ENCODE results near the gene PCYOX1L.
A peak's percentile ranks its signal among the peaks of the same experiment; 100 is the strongest.
"Not testable (repeated sequence)": the region's sequence is repeated elsewhere in the genome, so short reads cannot be mapped to it uniquely, and the experiment has no call there.

Gene PCYOX1L

GRCh38 chr5:149387081-149387631 is 29.3 kb downstream of the PCYOX1L start:
- peak; percentile 35 for DNase-seq (ENCODE audit: low spot score)

- DNase-seq (ENCODE audit: low spot score), result peak; percentile 35
These were observed 30.1 kb downstream of the PCYOX1L start for GRCh38 chr5:149387982-149388381.

DNA sequence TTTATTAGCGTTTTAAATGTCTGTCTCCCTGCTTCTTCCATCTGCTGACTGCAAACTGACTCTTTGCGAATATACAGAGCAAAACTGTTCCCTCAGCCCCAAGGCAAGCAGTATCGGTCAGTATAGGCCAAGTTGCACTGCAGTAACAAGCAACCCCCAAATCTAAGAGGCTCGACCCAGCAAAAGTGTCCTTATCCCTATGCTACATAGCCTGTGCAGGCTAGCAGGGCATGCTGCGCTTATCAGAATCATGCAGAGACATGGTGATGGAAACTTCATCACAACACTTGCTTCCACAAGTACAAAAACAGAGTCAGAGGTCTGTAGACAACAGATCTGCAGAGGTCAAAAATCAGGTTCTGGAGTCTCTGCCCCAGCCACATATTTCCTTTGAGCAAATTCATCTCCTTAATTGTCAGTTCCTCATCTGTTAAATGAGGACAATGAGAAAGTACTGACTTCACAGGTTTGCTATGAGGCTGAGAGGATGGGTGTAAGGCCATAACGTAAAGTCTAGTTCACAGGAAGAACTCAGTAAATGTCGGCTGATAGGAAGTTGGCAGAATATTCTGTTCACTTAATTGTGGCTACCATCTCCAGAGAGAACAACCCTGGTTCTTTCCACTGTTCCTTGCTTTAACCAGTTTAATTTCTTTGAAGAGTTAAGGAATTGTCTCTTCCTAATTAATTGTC is 30.8 kb downstream of the PCYOX1L start:
- DNase-seq (ENCODE audit: low spot score), result no peak

- peak; percentile 36 for DNase-seq (ENCODE audit: low spot score)
These were observed 32.0 kb downstream of the PCYOX1L start for GRCh38 chr5:149389552-149390495.

DNA sequence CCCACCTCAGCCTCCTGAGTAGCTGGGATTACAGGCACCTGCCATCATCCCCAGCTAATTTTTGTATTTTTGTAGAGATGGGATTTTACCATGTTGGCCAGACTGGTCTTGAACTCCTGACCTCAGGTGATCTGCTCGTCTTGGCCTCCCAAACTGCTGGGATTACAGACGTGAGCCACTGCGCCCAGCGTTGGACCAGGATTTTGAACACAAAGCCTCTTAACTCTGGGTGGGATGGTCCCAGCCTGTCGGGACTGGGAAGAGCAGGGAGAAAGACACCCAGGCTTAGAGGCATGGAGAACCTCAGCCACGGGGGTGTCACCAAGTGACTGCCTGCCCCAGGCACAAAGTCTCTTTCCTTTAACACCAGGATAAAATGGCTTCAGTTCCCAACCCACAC is 33.2 kb downstream of the PCYOX1L start:
- not testable (repeated sequence) for DNase-seq (ENCODE audit: low spot score)

GRCh38 chr5:149391524-149391923 is 33.7 kb downstream of the PCYOX1L start:
- DNase-seq (ENCODE audit: low spot score), result no peak

DNA sequence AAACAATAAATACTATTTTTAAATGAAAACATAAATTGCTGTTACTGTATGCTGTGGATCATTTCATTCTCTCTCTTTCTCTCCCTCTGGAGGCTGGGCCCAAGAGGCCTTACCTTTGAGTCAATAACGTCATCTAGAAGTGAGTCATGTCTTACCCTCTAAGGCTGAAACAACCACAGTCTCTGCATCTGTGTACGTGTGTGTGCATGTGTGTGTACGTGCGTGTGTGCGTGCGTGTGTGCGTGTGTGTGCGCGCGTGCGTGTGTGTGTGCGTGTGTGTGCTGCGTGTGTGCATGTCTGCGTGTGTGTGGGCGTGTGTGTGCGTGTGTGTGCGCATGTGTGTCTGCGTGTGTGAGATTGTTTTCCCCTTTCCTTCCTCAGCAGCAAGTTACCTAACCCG is 34.9 kb downstream of the PCYOX1L start:
- no peak for DNase-seq (ENCODE audit: low spot score)

DNA sequence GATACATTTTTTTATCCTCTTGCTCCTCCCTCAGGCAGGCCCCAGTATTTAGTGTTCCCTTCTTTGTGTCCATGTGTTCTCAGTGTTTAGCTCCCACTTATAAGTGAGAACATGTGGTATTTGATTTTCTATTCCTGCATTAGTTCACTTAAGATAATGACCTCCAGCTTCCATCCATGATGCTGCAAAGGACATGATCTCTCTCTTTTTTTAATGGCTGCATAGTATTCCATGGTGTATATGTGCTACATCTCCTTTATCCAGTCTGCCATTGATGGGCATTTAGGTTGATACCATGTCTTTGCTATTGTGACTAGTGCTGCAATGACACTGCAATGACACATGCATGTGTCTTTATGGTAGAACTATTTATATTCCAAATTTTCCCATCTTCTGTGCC is 37.1 kb downstream of the PCYOX1L start:
- DNase-seq (ENCODE audit: low spot score), result not testable (repeated sequence)

GRCh38 chr5:149397530-149397929 is 39.7 kb downstream of the PCYOX1L start:
- no peak for DNase-seq (ENCODE audit: low spot score)

DNA sequence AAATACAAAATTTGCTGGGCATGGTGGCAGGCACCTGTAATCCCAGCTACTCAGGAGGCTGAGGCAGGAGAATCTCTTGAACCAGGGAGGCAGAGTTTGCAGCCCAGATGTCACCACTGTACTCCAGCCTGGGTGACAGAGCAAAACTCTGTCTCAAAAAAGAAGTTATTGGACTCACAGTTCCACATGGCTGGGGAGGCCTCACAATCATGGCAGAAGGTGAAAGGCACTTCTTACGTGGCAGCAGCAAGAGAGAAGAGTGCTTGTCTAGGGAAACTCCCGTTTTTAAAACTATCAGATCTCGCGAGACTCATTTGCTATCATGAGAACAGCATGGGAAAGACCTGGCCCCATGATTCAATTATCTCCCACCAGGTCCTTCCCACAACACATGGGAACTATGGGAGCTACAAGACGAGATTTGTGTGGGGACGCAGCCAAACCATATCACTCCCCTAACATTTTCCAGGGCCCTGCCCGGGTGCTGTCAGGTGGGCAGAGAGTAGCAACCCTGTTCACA is 41.0 kb downstream of the PCYOX1L start:
- DNase-seq (ENCODE audit: low spot score), result not testable (repeated sequence)

- DNase-seq (ENCODE audit: low spot score), result no peak
These were observed 41.9 kb downstream of the PCYOX1L start for GRCh38 chr5:149399775-149400174.

DNA sequence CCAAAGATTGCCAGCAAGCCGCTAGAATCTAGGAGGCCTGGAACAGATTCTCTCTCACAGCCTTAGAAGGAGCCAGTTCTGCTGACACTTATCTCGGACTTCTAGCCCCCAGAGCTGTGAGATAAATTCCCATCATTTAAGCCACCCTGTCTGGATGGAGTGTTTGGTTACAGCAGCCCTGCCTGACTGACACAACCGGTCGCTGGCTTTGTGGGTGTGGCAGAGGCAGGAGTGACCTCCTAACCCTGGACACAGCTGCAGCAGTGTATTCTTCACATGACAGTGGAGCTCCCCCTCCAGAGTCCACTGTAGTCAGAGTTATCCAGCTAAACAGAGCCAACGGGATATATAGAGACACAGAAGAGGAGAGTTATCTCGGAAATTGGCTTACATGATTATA is 42.5 kb downstream of the PCYOX1L start:
- DNase-seq (ENCODE audit: low spot score), result no peak

DNA sequence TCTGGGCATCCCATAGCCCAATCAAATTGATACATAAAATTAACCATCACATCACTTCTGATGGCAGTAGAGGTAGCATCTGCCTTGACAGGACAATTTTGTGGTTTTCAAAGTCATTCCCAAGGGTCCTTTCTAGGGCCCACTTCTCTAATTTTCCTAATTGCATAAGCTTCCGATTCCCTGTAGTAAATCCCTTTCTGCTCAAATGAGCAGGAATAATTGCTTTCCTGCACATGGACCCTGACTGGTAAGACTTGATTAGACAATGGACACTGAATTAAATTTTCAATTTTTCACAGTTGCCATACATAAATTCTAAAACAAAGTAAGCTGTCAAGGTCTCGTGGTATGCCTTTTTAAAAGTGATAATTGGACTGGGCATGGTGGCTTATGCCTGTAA is 43.2 kb downstream of the PCYOX1L start:
- no peak for DNase-seq (ENCODE audit: low spot score)

DNA sequence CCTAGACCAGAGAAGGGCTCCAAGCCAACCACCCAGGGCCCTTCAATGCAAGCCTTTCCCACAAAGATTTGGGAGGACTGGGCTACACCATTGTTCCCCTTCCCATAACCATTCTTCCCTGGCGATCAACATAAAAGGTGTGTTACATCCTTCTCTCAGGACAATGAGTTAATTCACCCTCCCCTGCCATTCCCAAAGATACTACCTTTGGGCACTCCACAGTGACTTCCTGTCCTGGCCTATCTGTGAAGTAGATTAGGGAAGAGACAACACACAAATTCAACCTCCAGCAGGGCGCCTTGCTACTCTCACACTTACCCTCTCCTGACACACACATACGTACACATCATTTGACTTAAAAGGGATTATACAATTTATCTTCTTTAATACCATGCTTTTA is 44.4 kb downstream of the PCYOX1L start:
- DNase-seq (ENCODE audit: low spot score), result no peak

DNA sequence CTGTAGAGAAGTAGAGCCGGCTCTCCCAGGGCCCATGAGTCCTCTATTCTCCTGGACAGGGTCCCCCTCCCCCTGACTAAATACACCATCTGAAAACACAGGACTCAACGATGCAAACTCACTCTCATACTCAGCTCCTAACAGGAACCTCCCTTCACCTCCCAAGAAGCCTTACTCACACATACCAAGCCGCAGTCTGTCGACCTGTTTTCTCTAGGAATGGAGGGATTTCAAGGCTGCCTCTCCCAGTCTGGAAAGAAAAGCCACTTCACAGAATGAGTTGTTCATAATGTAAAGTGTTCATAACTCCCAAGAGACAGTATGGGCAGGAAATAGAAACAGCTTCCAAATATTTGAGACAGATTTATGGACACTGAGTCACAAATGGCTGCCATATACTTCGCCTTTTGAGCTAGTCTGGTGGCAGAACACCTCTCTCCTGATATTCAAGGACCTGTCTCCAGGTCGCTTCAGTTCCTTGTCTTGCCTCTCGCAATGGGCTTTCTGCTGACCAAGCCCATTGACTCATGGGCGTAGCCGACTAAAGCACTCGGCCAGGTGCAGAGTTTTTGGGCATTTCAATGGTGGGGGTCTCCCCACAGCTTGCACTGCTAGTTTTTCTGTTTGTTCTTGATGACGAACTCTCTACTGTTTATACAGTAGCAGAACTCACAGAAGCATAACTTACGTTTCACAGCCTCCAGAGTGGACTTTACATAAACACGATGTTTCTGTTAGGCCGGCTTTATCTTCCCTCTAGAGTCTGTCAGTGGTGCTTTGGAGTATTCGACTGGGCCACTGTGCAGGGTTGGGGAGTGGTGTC is 46.3 kb downstream of the PCYOX1L start:
- DNase-seq (ENCODE audit: low spot score), result no peak

GRCh38 chr5:149404746-149405549 is 47.1 kb downstream of the PCYOX1L start:
- DNase-seq (ENCODE audit: low spot score), result no peak

DNA sequence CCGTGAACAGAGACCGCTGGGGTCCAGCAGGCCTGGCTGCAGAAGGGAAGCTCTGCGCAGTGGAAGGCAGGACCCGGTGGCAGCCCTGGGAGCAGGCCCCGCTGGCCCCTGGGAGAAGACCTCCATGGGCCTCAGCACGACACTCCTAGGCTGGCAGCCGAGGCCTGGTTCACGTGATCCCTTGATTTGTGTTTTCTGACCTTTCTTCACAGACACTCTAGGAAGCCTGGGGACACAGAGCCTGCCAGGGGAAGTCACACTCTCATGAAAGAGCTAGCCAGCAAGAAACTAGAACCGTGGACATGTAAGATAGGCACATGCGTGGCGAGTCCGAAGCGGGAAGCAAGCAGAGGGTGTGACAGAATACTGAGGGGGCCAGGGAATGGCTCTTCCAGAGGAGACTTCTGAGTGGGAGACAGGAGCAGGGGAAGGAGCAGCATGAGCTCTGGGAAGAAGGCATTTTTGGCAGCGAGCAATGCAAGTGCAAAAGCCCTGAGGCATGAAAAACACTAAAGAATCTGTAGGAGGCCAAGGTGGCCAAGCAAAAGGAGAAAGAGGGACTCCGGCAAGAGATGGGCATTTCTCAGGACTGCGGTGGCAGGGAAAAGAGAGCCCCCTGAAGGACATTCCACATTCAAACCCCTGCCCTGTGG is 47.8 kb downstream of the PCYOX1L start:
- DNase-seq (ENCODE audit: low spot score), result no peak

- DNase-seq (ENCODE audit: low spot score), result peak; percentile 33
These were observed 48.5 kb downstream of the PCYOX1L start for GRCh38 chr5:149406203-149406978.

- no peak for DNase-seq (ENCODE audit: low spot score)
These were observed 49.1 kb downstream of the PCYOX1L start for GRCh38 chr5:149406979-149407306.

All from cerebellar cortex (tissue), 1 donor.